ENCODE data around the gene C1orf141.
"Not testable (repeated sequence)": the region's sequence is repeated elsewhere in the genome, so short reads cannot be mapped to it uniquely, and the experiment has no call there.

The C1orf141 gene

DNA sequence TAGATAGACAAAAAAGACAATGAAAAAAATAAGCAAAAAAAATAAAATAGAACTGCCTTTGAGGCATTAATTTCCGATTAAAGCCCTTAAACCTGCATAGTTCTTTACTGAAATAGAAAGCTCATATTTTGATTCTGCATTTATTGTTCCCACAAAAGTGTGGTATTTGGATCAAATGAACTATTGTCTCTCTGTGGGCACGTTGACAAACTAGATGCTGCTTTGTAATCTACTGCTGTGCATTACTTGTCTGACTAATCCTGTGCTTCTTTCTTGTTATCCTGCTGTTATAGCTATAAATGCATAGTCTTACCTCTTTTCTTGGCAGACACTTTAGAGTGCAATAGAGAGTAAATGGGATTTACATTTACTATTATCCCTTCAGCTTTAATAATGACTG is 49.4 kb downstream of the C1orf141 start:
- DNase-seq (ENCODE audit: low read depth) = no peak

DNA sequence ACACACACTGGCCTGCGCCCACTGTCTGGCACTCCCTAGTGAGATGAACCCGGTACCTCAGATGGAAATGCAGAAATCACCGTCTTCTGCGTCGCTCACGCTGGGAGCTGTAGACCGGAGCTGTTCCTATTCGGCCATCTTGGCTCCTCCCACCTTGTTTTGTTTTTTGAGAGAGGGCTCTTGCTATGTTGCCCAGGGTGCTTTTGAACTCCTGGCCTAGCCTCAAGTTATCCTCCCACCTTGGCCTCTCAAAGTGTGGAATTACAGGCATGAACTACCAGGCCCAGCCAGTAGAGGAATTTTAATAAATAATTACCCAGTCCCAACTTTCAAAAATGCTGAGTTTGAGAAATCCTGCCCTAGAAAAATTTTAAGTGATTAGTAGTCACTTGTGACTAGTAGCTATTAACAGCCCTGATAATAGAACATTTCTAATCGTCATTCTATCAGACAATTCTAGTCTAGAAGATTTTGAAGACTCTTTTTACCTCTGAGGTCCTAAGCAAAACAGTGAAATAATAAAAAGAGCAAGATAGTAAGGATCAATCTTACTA is 49.9 kb downstream of the C1orf141 start:
- DNase-seq (ENCODE audit: low read depth) = no peak

DNA sequence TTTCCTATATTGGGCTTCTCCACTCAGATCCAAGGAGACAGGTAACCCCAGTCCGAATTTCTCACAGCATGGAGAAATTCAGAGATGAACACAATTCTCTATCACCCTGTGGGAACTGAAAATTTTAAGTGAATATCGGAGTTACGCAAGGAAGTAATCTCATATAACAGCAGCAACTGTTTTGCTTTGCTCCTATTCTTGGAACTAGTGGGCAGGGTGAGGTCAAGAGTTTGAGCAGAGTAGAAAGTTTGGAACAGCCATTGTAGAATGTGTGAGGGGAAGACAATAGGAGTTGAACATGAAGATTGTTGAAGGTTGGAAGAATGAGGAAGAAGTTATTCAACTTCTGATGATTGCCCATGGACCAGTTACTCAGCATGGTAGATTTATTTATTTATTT is 56.5 kb downstream of the C1orf141 start:
- DNase-seq (ENCODE audit: low read depth) = no peak

DNA sequence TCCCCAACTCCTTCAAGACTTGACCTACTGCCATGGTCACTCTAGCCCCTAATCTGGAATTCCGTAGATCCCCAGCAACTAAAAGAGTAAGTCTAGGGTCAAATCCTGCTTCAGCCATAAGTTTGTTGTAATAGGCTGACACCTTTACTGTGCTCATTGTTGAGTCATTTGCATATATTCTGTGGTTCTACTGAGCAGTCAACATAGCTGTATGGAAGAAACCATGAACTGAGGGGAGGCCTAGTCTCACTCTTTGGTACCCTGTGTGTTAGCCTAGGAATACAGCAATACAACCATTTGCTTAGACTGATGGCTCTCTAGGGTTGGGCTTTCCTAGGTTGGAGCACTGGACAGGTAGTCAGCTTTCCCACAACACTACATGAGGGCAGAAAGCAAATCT is 57.2 kb downstream of the C1orf141 start:
- no peak for DNase-seq (ENCODE audit: low read depth)

DNA sequence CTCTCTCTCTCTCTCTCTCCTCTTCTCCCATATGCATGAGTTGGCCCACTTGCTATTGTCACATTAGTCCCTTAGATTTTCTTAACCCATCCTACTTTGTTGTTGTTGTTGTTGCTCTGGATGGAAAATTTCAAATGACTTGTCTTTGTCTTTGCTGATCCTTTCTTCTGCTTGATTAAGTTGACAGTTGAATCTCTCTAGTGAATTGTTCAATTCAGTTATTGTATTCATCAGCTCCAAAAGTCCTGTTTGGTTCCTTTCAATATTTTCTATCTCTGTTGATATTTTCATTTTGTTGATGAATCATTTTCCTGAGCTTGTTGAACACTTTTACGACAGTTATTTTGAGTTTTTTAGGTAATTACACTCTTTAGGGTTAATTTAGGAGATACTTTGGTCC is 62.0 kb downstream of the C1orf141 start:
- no peak for DNase-seq (ENCODE audit: low read depth)

DNA sequence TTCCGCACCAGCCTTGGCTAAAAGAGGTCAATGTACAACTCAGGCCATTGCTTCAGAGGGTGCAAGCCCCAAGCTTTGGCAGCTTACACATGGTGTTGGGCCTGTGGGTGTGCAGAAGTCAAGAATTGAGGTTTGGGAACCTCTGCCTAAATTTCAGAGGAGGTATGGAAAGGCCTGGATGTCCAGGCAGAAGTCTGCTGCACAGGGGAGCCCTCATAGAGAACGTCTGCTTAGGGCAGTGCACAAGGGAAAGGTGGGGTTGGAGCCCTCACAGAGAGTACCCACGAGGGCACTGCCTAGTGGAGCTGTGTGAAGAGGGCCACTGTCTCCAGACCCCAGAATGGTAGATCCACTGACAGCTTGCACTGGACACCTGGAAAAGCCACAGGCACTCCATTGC is 67.1 kb downstream of the C1orf141 start:
- DNase-seq (ENCODE audit: low read depth) = not testable (repeated sequence)

DNA sequence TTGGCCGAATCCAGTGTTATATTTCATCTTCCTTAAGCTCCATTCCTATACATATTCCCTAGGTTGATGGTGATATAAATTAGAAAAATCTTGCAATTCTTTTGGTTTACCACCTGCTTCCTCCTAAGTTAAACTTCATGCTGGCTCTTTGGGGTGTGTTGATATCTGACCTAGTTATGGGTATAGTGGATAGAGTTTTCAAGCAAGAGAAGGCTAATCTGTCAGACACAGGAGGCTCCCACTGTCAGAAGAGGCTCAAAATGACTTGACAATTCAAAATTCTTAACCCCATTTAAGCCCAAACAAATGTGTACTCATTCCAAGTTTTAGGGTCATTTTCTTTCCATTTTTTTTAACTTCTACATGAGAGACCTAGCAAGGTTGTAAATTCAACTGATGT is 72.4 kb downstream of the C1orf141 start:
- DNase-seq (ENCODE audit: low read depth) = no peak

DNA sequence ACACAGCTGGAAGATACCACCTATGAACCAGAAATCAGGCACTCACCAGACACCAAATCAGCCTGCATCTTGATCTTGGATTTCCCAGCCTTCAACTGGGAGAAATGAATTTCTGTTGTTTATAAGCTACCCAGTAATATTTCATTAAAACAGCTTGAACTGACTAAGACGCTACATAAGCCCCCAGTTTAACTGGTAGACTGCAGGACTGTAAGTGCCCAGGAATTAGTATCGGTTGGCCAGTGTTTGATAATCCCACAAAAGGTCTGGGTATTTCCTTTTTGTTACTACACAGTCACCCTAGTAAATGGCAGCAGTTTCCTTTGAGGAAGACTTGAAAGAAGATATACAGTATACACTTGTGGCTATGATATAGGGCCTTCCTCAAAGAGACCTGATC is 73.5 kb downstream of the C1orf141 start:
- DNase-seq (ENCODE audit: low read depth) = no peak

DNA sequence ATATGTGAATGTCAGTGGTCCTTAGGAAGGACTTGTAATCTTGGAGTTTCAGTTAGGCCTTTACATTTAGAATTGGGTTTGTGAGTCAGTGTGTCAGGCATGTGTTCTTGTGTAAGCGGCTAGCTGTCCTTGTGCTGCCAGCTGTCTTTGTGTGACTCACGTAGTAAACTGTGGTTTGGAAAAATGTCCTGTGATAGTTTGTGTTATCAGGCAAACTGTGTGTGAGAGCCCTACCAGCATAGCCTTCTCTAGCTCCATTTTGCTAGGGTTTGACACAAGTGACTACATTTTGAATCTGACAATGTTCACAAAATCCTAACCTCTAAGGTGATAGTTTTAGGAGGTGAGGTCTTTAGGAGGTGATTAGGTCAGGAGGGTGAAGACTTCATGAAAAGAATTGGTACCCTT is 74.0 kb downstream of the C1orf141 start:
- DNase-seq (ENCODE audit: low read depth) = peak; percentile 98

DNA sequence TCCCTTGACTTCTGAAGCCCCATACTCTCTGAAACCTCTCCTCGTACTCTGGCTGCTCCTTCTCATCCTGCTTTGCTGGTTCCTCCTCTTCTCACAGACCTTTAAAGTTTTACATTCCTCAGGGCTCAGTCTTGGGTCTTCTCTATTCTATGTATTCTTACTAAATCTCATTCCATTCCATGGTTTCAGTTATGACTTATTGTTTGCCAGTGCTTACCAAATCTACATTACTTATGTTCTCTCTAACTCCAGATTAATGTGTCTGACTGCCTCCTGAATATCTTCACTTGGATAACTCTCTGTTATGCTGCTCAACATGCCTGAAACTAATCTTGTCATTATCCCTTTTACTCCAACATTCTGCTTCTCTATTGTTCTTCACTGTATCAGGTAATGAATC is 75.4 kb downstream of the C1orf141 start:
- peak; percentile 45 for DNase-seq (ENCODE audit: low read depth)

DNA sequence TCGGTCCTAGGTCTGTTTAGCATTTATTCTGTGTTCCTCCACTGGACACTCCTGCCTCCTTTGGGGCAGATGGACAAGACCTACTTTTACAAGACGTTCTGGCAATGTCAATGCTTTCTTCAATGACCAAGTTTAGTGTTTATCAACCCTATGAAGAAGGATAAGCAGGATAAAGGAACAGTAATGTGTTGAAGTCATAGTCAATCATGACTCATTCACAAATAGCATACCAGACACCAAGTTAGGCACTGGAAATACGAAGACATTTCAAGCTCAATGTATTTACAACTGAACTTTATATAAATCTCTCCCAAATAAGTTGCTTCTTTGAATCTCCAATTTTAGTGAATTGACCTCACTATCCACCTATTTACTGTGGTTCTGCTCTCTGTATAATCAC is 76.0 kb downstream of the C1orf141 start:
- DNase-seq (ENCODE audit: low read depth) = peak; percentile 50

DNA sequence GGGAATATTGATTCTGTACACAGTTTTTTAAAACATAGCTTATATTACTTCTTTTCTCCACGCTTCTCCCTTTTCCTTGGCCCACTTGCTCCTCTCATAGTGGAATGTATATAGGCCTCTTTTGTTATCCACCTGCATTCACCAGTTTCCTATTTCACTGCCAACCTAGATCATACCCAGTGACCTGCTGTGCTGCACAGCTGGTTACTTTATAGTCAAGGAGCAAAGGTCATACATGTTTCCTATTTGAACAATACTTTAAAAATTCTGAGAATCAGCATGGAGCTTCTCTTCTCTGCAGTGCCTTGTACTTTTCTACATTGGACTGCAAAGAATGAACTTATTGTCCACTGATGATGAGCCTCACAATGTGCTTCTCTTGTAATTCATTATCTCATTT is 76.5 kb downstream of the C1orf141 start:
- DNase-seq (ENCODE audit: low read depth) = no peak

DNA sequence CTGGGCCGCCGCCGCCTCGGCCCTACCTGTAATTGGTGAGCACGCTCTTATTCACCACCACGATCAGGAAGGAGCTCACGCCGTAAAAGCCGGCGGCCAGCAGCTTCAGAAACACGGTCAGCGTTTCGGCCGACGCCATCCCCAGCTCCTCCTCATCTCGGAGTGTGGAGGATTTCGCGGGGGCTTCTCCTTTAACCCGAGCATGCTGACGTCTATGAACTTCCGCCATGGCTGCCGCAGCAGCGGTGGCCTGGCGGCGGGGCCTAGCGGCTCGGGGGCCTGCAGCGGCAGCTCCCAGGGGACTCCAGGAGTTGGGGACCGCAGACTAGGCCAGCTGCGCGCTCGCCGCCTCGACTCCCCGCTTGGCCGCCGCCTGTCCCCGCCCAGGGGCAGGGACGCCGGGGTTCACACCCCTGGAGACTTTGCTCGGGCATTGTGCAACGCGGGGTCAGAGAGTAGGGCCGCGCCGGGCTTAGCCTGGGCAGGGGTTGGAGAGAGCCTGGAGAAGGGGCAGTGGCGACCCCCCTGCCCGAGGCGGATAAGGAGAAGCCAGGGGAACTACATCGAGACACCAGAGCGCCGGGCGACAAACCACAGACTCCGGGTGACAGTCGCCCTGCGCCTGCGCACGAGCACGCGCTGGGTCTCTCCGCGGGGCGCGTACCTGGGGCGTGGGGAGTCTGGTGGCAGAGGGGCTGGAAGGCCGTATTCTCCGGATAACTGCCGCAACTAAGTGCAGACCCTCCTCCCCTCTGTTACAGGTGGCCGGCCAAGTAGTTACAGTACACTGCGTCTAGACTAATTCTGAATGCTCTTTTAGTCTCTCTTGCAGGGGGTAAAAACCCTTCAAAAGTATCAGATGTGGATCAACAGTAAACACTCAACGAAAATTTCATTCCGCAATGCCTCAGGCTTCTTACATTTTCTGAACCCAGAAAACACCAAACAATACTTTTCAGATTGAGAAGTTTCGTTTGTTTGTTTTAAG is 80.7 kb downstream of the C1orf141 start, which contains the start of gene SLC35D1:
TSS of gene SLC35D1 (minus strand) at position 364 of the 988 bp plus-strand sequence. CDS start at position 229, 135 bp downstream.
- peak; percentile 74 for DNase-seq (ENCODE audit: low read depth)

DNA sequence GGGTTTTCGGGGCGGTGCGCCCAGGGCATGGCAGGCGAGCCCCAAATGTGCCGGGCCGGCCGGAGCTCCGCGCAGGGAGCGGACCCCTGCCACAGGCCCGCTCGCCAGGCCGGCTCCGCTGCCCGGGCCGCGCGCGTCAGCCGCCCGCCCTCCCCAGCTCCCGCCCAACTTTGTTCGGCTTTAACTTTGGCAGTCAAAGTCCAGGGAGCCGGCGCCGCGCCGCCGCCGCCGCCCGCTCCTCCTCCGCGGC is 81.3 kb downstream of the C1orf141 start:
- DNase-seq (ENCODE audit: low read depth) = no peak

DNA sequence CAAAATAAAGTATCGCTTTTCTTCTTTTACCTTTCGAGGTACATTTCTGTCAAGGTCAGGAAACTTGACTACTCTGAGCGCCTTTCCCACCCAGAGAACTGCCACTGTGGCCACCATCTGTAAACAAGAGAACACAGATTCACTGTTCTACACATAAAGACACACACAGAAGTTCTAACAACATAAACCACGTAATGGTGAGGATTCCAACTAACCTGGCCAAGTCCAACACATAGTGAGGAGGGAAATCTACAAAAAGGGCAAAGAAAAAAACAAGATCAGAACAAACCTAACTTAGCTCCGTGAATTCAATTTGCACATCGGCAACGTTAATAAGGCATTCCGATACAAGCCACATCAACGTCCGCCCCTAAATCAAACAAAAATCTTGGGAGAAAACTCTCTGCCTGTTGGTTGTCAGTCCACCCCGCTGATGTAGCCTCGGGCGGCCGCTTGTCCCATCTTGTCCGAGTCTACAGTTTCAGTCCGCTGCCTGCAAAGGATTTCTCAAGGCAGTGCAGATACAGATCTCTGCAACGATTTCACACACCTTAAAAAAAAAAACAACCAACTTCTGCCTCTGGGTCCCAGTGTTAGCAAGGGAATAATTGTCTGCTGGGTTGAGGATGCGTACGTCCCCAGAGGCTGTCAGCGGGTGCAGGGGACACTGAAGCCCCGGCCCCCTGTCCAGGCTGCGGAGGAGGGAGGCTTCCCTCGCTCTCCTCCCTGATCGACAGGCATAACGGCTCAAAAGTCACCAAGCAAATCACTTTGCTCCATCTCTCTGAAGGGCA is 81.8 kb downstream of the C1orf141 start:
- DNase-seq (ENCODE audit: low read depth) = peak; percentile 70

DNA sequence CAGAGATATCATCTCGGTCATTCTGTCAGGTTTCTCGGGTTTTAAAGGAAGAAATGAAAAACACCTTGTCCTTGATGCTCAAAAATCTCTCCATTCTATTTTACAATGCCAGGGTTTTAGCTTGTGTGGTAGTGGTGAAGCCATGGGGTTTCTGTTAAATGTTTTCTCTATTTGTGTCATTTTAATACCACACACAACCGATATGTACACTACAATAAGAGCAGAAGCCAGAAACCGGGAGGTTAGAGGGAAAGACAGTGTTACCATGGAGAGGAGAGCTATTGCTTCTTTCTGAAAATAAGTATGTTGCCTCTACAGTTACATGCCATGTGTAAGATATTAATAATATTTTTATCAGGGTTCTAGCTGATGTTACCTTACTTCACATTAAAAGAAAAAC is 83.6 kb downstream of the C1orf141 start:
- no peak for DNase-seq (ENCODE audit: low read depth)

DNA sequence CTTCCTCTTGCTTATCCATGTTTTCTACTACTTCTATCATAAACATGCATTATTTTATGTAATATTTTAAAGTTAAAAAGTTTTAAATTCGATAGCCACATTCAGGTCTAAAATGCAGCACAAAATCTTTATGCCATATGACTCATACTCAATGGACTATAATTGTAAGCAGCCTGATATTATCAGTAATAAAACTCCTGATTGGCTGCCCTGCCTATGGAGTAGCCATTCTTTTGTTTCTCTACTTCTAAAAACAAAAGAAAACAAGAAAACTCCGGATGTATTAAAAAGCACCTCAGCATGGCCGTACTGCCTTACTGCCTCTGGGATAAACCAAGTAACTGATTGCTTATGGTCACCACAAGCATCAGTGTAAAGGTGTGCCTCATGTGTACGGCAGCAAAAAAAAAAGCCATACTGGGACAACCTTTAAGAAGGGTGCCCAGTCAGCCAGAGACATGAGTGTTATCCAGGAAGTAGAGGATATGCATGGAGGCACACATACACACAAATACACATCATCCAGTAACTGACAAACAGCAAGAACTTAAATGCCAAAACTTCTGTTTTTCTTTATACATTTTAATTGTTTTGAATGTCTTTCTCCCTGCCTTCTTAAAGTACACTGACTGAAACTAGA is 90.0 kb downstream of the C1orf141 start:
- DNase-seq (ENCODE audit: low read depth) = peak; percentile 54

DNA sequence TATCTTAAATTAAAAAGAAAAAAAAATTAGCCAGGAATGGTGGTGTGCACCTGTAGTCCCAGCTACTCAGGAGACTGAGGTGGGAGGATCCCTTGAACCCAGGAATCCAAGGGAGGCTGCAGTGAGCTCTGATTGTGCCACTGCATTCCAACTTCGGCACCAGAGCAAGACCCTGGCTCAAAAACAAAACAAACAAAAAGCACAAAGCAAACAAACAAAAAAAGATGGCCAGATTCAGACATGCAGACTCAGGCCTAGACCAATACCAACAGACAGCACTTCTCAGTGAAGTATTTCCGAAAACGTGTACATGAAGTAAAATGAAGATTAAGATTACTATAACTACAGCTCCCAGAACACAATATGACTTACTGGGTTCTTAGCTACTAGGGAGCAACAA is 91.4 kb downstream of the C1orf141 start:
- no peak for DNase-seq (ENCODE audit: low read depth)

Measured in EH (cell line).